Right lobe of liver (tissue), 6 donors: ENCODE measurements around the gene MAMLD1. TPM values are rescaled to one million over a fixed set of nuclear protein-coding genes. Genes with fewer than 3 reads are reported as not detected.

Experiments
- ATAC-seq, 4 donors: fragments of 200-7000 bp; cut with Tn5 transposase; one replicate each; pipeline ENCODE4 v1.9.1; 2020; ENCODE audit warnings: mild to moderate bottlenecking in 4 of 4, moderate library complexity in 4 of 4
- DNase-seq, 3 donors: peaks; one replicate each; pipeline ENCODE4 v3.0.0-alpha.2; 2020
- H3K27ac ChIP-seq, 3 donors: fragments of 200-600 bp; one replicate each; pipeline ENCODE4 v1.8.0; 2022
- H3K27me3 ChIP-seq, 2 donors: fragments of 200-600 bp; one replicate each; pipeline ENCODE4 v1.8.0; 2022
- H3K36me3 ChIP-seq, 4 donors: fragments of 200-600 bp; sonication (generic) in 1 of 4; one replicate each; pipeline versions ENCODE4 v1.5.1 to v1.8.0; 2017 to 2022; ENCODE audit warnings: control low read depth in 1 of 4
- H3K4me1 ChIP-seq, 4 donors: fragments of 200-600 bp; sonication (generic) in 1 of 4; one replicate each; pipeline versions ENCODE4 v1.5.1 to v1.8.0; 2017 to 2022; ENCODE audit warnings: control low read depth in 1 of 4
- H3K4me3 ChIP-seq, 3 donors: fragments of 200-600 bp; one replicate each; pipeline ENCODE4 v1.8.0; 2022
- H3K9me3 ChIP-seq, 4 donors: fragments of 200-600 bp; sonication (generic) in 1 of 4; one replicate each; pipeline versions ENCODE4 v1.5.1 to v1.8.0; 2017 to 2022; ENCODE audit warnings: control low read depth in 1 of 4
- CTCF ChIP-seq, 4 donors: fragments of 200-600 bp in 3 of 4; fragments of 450-650 bp in 1 of 4; IDR thresholded peaks; one replicate each; pipeline versions ENCODE4 v1.5.1 to v1.8.0; 2016 to 2022; ENCODE audit warnings: antibody characterized with exemption in 4 of 4, mild to moderate bottlenecking in 2 of 4
- POLR2A ChIP-seq: fragments of 450-650 bp; IDR thresholded peaks from one replicate; pipeline ENCODE4 v1.6.1; 2017; ENCODE audit warnings: antibody characterized with exemption, mild to moderate bottlenecking
- WGBS: methylation state at CpG from one replicate; pipeline ENCODE4 v1.1.6; 2018; ENCODE audit warnings: low coverage, low lambda C conversion rate; ENCODE audit not compliant: insufficient coverage; ENCODE audit errors: missing lambda C conversion rate; 5-methylcytosine and 5-hydroxymethylcytosine counted together
- intact Hi-C, 2 donors: fragments of 100-400 bp; cut with DNase I; formaldehyde crosslinking; loops; one replicate each; pipeline versions ENCODE4 v1.11.2 to v1.14.1; 2022
- total RNA-seq, 6 experiments: library from RNA; depleted of rRNA in 2 of 6; stranded (reverse); fragments of >200 nt in 2 of 6; fragmentation: NEBNext Ultra II Directional in 3 of 6; extraction: Animal tissue kit (Norgen Biotek cat#: 25700) in 3 of 6; gene quantifications; one replicate each; pipeline versions ENCODE4 v1.1.0 to v1.2.4, GENCODE V29; 2016 to 2023
- donor health status: DM: no; HTN: yes; CAD: no.
- donor health status: DM: no; HTN: no; CAD: no.
- donor health status: DM: no; HTN: no; CAD: no.
- donor health status: DM: no; HTN: yes; CAD: no.
- donor health status: DM: no; HTN: yes; CAD: no.

MAMLD1 gene
- total RNA-seq, 6 experiments from 2014 or later, result 0.99 to 4.7 (median 1.8) TPM

GRCh38 chrX:150548251-150548650 lies 185.1 kb downstream of the MAMLD1 start:
- H3K27me3 ChIP-seq, result no peaks in the 10 kb centered on the region
- TF ChIP-seq CTCF (IDR thresholded peaks at IDR 0.05) (no peak), POLR2A (no peak)
- H3K36me3 ChIP-seq, result no peaks in the 10 kb centered on the region
- peak overlapping the region; percentile 40 to 87 (median 81) for H3K27ac ChIP-seq
- ATAC-seq (peak in 2 of 4 donors; percentile 2 to 4), DNase-seq (no peak)
- intact Hi-C loops, result no loop called here
- 47% methylated on average over 3 of the region's 4 CpGs for WGBS
- peaks cover 0 to 11% (median 0%) of the 10 kb centered on the region in 4 donors for H3K4me1 ChIP-seq
- H3K4me3 ChIP-seq, result peak overlapping the region; percentile 12 to 40 (median 31)
- H3K9me3 ChIP-seq, result no peaks in the 10 kb centered on the region

GRCh38 chrX:150548684-150549083 lies 185.6 kb downstream of the MAMLD1 start:
- TF ChIP-seq POLR2A (no peak), CTCF (IDR thresholded peaks at IDR 0.05) (no peak)
- DNase-seq (no peak), ATAC-seq (no peak)
- no peaks in the 10 kb centered on the region for H3K27me3 ChIP-seq
- H3K4me1 ChIP-seq, result peaks cover 0 to 11% (median 0%) of the 10 kb centered on the region in 4 donors
- no peaks in the 10 kb centered on the region for H3K9me3 ChIP-seq
- H3K36me3 ChIP-seq, result no peaks in the 10 kb centered on the region
- H3K27ac ChIP-seq, result no peak overlapping the region
- 43% methylated on average over 1 of the region's 2 CpGs for WGBS
- intact Hi-C loops, result no loop called here
- H3K4me3 ChIP-seq, result no peak overlapping the region

GRCh38 chrX:150551963-150552362 lies 188.8 kb downstream of the MAMLD1 start:
- TF ChIP-seq CTCF (IDR thresholded peaks at IDR 0.05) (no peak), POLR2A (no peak)
- Histone ChIP-seq H3K27ac (no peak overlapping the region), H3K9me3 (no peaks in the 10 kb centered on the region), H3K27me3 (no peaks in the 10 kb centered on the region), H3K4me3 (no peak overlapping the region), H3K36me3 (no peaks in the 10 kb centered on the region), H3K4me1 (peaks cover 0 to 3% (median 0%) of the 10 kb centered on the region in 4 donors)
- WGBS, result 20% methylated on average over 1 of the region's 3 CpGs
- no peak for DNase-seq
- ATAC-seq, result no peak
- intact Hi-C loops, result no loop called here

- no peaks in the 10 kb centered on the region for H3K36me3 ChIP-seq
- DNase-seq (no peak), ATAC-seq (no peak)
- no peaks in the 10 kb centered on the region for H3K4me1 ChIP-seq
- H3K9me3 ChIP-seq, result no peaks in the 10 kb centered on the region
- H3K27ac ChIP-seq, result no peak overlapping the region
- intact Hi-C loops, result no loop called here
- H3K27me3 ChIP-seq, result no peaks in the 10 kb centered on the region
- no peak for TF ChIP-seq CTCF (IDR thresholded peaks at IDR 0.05)
- no peak for TF ChIP-seq POLR2A
- no peak overlapping the region for H3K4me3 ChIP-seq
- 61% methylated on average over 5 of the region's 7 CpGs for WGBS
Observed at GRCh38 chrX:150558424-150558823, 195.3 kb downstream of the MAMLD1 start.

Other genes with a start within 250 kb of the MAMLD1 start
- gene MTM1, start 205.3 kb downstream of the MAMLD1 start, total RNA-seq, result 10 to 100 TPM in 5 of 6 experiments, 1 to 10 TPM in 1; 9.8 to 18.0 (median 13.5) TPM